H9 (cell line): ENCODE data around the gene TLCD3A. TPM values are rescaled to one million over a fixed set of nuclear protein-coding genes. Genes with fewer than 3 reads are reported as not detected.

ENCODE experiments used
- DNase-seq: peaks from one replicate; pipeline ENCODE4 v3.0.0-alpha.2; 2017
- H2AFZ ChIP-seq: one replicate; pipeline ENCODE4 v1.6.1; 2013; ENCODE audit warnings: mild to moderate bottlenecking, low read length, control low read depth, moderate library complexity
- H2AK5ac ChIP-seq: 2 replicates; pipeline ENCODE4 v1.6.1; 2013; ENCODE audit warnings: low read length, control low read depth, mixed read lengths; ENCODE audit not compliant: insufficient read length
- H2BK120ac ChIP-seq: one replicate; pipeline ENCODE4 v1.6.1; 2013; ENCODE audit warnings: low read depth, mild to moderate bottlenecking, low read length, control low read depth, inconsistent platforms; ENCODE audit not compliant: poor library complexity, severe bottlenecking
- H2BK12ac ChIP-seq: 2 replicates; pipeline ENCODE4 v1.6.1; 2013; ENCODE audit warnings: low read length, control low read depth, mixed read lengths, low read depth; ENCODE audit not compliant: insufficient read length
- H2BK15ac ChIP-seq: 2 replicates; pipeline ENCODE4 v1.6.1; 2013; ENCODE audit warnings: low read depth, low read length, control low read depth
- H2BK20ac ChIP-seq: one replicate; pipeline ENCODE4 v1.6.1; 2013; ENCODE audit warnings: low read depth, mild to moderate bottlenecking, low read length, control low read depth, inconsistent platforms; ENCODE audit not compliant: poor library complexity, severe bottlenecking
- H2BK5ac ChIP-seq: 2 replicates; pipeline ENCODE4 v1.6.1; 2013; ENCODE audit warnings: low read length, control low read depth, mixed read lengths; ENCODE audit not compliant: insufficient read length
- H3K14ac ChIP-seq: 2 replicates; pipeline ENCODE4 v1.6.1; 2013; ENCODE audit warnings: low read length, control low read depth; ENCODE audit not compliant: insufficient read depth
- H3K18ac ChIP-seq: 2 replicates; pipeline ENCODE4 v1.6.1; 2013; ENCODE audit warnings: low read depth, mild to moderate bottlenecking, mixed read lengths, low read length, control low read depth; ENCODE audit not compliant: insufficient read length
- H3K23ac ChIP-seq: 2 replicates; pipeline ENCODE4 v1.6.1; 2013; ENCODE audit warnings: low read length, control low read depth, mixed read lengths, low read depth; ENCODE audit not compliant: insufficient read length
- H3K23me2 ChIP-seq: 2 replicates; pipeline ENCODE4 v1.6.1; 2013; ENCODE audit warnings: low read depth, mild to moderate bottlenecking, mixed read lengths, low read length, control low read depth; ENCODE audit not compliant: insufficient read length, poor library complexity, severe bottlenecking
- H3K27ac ChIP-seq: 2 replicates; pipeline ENCODE4 v1.5.1; 2013; ENCODE audit warnings: low read length, control low read depth, mixed read lengths, low read depth; ENCODE audit not compliant: insufficient read length
- H3K27me3 ChIP-seq: 2 replicates; pipeline ENCODE4 v1.6.1; 2013; ENCODE audit warnings: low read length, control low read depth, inconsistent platforms; ENCODE audit not compliant: insufficient read depth
- H3K4ac ChIP-seq: 2 replicates; pipeline ENCODE4 v1.6.1; 2013; ENCODE audit warnings: low read depth, mild to moderate bottlenecking, control low read depth, inconsistent platforms, low read length, moderate library complexity
- H3K4me1 ChIP-seq: 2 replicates; pipeline ENCODE4 v1.6.1; 2013; ENCODE audit warnings: low read length, control low read depth, inconsistent platforms; ENCODE audit not compliant: insufficient read depth
- H3K4me2 ChIP-seq: 2 replicates; pipeline ENCODE4 v1.6.1; 2013; ENCODE audit warnings: low read length, control low read depth, mixed read lengths; ENCODE audit not compliant: insufficient read length, insufficient read depth
- H3K56ac ChIP-seq: 2 replicates; pipeline ENCODE4 v1.6.1; 2013; ENCODE audit warnings: low read depth, mild to moderate bottlenecking, mixed read lengths, low read length, control low read depth; ENCODE audit not compliant: insufficient read length
- H3K79me1 ChIP-seq: 2 replicates; pipeline ENCODE4 v1.6.1; 2013; ENCODE audit warnings: low read depth, mild to moderate bottlenecking, moderate library complexity, low read length, control low read depth, inconsistent platforms; ENCODE audit not compliant: insufficient read depth, poor library complexity, severe bottlenecking
- H3K79me2 ChIP-seq: 2 replicates; pipeline ENCODE4 v1.6.1; 2013; ENCODE audit warnings: low read length, control low read depth, inconsistent platforms; ENCODE audit not compliant: insufficient read depth
- H3K9ac ChIP-seq: 2 replicates; pipeline ENCODE4 v1.6.1; 2013; ENCODE audit warnings: low read length, control low read depth, mixed read lengths; ENCODE audit not compliant: insufficient read length; ENCODE audit errors: extremely low read depth
- H3K9me3 ChIP-seq: one replicate; pipeline ENCODE4 v1.6.1; 2013; ENCODE audit warnings: low read depth, low read length, inconsistent platforms; ENCODE audit not compliant: control insufficient read depth
- H3T11ph ChIP-seq: one replicate; pipeline ENCODE4 v1.6.1; 2013; ENCODE audit warnings: mild to moderate bottlenecking, low read length, control low read depth, inconsistent platforms
- H4K20me1 ChIP-seq: one replicate; pipeline ENCODE4 v1.6.1; 2013; ENCODE audit not compliant: control insufficient read depth, insufficient read length, insufficient read depth
- H4K5ac ChIP-seq: 2 replicates; pipeline ENCODE4 v1.6.1; 2013; ENCODE audit warnings: low read depth, mild to moderate bottlenecking, mixed read lengths, low read length, control low read depth; ENCODE audit not compliant: insufficient read length
- H4K8ac ChIP-seq: replicated peaks from 2 replicates; pipeline ENCODE4 v1.6.1; 2013; ENCODE audit warnings: low read length, control low read depth, mixed read lengths, low read depth; ENCODE audit not compliant: insufficient read length
- H4K91ac ChIP-seq: 2 replicates; pipeline ENCODE4 v1.6.1; 2013; ENCODE audit warnings: low read depth, mild to moderate bottlenecking, moderate library complexity, mixed read lengths, low read length, control low read depth; ENCODE audit not compliant: insufficient read length
- H3K27ac Mint-ChIP-seq, 3 experiments: 2 replicates in 2 of 3; 3 replicates in 1 of 3; pipeline ENCODE4 v1.8.0; 2020 to 2021; ENCODE audit warnings: mixed read lengths in 3 of 3, mild to moderate bottlenecking in 1 of 3, moderate library complexity in 1 of 3
- H3K27me3 Mint-ChIP-seq: 2 replicates; pipeline ENCODE4 v1.8.0; 2021; ENCODE audit warnings: low read depth, mild to moderate bottlenecking, moderate library complexity, mixed read lengths
- H3K36me3 Mint-ChIP-seq, 3 experiments: 2 replicates in 2 of 3; 3 replicates in 1 of 3; pipeline ENCODE4 v1.8.0; 2020 to 2021; ENCODE audit warnings: low read depth in 3 of 3, mixed read lengths in 3 of 3; ENCODE audit not compliant: insufficient read depth in 1 of 3
- H3K4me1 Mint-ChIP-seq, 2 experiments: 2 replicates each; pipeline ENCODE4 v1.8.0; 2020; ENCODE audit warnings: mixed read lengths in 2 of 2
- H3K4me3 Mint-ChIP-seq, 2 experiments: 2 replicates in 1 of 2; 3 replicates in 1 of 2; pipeline ENCODE4 v1.8.0; 2020 to 2021; ENCODE audit warnings: mild to moderate bottlenecking in 2 of 2, mixed read lengths in 2 of 2, moderate library complexity in 1 of 2
- H3K9me3 Mint-ChIP-seq, 2 experiments: 2 replicates in 1 of 2; 3 replicates in 1 of 2; pipeline ENCODE4 v1.8.0; 2020; ENCODE audit warnings: mild to moderate bottlenecking in 2 of 2, mixed read lengths in 2 of 2, moderate library complexity in 1 of 2
- WGBS: extraction: QIAGEN DNeasy Blood & Tissue Kit; methylation state at CpG from one replicate; pipeline ENCODE4 v1.1.7; 2013; ENCODE audit warnings: missing lambda C conversion rate, low lambda C conversion rate, mixed read lengths; ENCODE audit not compliant: insufficient read length; ENCODE audit errors: extremely low coverage; 5-methylcytosine and 5-hydroxymethylcytosine counted together
- total RNA-seq: library from RNA; stranded (reverse); gene quantifications from 2 replicates; pipeline ENCODE4 v1.2.1, GENCODE V29; 2021
- TF ChIP-seq, protein P1 (sequence below): fragments of 200-600 bp; sonication (generic); conservative IDR thresholded peaks from 3 replicates; pipeline ENCODE4 v1.8.0; 2021; ENCODE audit warnings: antibody characterized with exemption, mild to moderate bottlenecking

Gene TLCD3A
- total RNA-seq, 1 experiment from 2014 or later: 29.6 TPM

DNA sequence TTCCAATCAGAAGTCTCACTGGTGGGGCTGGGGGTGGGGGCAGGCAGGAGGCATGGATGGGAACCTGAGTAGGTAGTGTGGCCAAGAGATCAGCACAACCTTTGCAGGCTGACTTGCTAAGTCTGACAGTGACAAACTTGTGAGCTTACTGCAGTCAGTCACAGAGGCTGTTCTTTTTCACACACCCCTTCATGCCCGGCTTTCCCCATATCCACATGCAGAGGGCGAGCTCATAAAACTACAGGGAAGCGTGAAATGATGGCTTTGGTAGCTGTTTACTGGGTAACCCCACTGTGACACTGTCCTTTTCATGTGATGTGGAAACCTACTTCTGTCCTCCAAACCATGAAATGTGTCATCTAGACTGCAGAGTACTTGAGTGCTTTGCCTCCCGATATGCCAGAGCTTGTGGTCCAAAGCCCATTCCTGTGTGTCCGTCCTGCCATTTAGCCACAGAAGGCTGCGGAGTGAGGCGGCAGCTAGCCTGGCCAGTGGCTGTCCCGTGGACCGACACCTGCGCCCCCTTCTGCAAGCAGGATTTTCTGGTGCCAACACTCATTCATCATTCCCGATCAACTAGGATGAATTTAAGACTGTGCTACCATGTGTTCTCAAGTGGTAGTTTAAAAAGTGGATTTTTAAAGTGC lies 9.9 kb downstream of the TLCD3A start:
- Histone ChIP-seq H2AK5ac (no peak overlapping the region), H3K4me2 (no peak overlapping the region), H4K20me1 (peaks cover 3% of the 10 kb centered on the region), H3K56ac (no peak overlapping the region), H3K79me2 (no peaks in the 10 kb centered on the region), H4K5ac (no peak overlapping the region), H3K23me2 (no peaks in the 10 kb centered on the region), H2BK15ac (no peak overlapping the region), H3K4ac (no peak overlapping the region), H3K4me1 (no peaks in the 10 kb centered on the region), H3K23ac (no peak overlapping the region), H4K8ac (no peak overlapping the region), H2BK20ac (no peak overlapping the region), H3K27ac (no peak overlapping the region), H3K9me3 (no peaks in the 10 kb centered on the region), H3T11ph (no peak overlapping the region), H3K14ac (no peak overlapping the region), H3K79me1 (no peaks in the 10 kb centered on the region), H2BK120ac (no peak overlapping the region), H3K18ac (no peak overlapping the region), H3K27me3 (no peaks in the 10 kb centered on the region), H2BK12ac (no peak overlapping the region), H2AFZ (no peak overlapping the region), H2BK5ac (no peak overlapping the region), H3K9ac (no peak overlapping the region), H4K91ac (no peak overlapping the region)
- H3K36me3 Mint-ChIP-seq: peaks cover 49 to 94% (median 82%) of the 10 kb centered on the region in 3 experiments; a peak in 6 of 7 replicates
- H3K4me1 Mint-ChIP-seq: no peaks in the 10 kb centered on the region
- TF ChIP-seq, protein P1, sequence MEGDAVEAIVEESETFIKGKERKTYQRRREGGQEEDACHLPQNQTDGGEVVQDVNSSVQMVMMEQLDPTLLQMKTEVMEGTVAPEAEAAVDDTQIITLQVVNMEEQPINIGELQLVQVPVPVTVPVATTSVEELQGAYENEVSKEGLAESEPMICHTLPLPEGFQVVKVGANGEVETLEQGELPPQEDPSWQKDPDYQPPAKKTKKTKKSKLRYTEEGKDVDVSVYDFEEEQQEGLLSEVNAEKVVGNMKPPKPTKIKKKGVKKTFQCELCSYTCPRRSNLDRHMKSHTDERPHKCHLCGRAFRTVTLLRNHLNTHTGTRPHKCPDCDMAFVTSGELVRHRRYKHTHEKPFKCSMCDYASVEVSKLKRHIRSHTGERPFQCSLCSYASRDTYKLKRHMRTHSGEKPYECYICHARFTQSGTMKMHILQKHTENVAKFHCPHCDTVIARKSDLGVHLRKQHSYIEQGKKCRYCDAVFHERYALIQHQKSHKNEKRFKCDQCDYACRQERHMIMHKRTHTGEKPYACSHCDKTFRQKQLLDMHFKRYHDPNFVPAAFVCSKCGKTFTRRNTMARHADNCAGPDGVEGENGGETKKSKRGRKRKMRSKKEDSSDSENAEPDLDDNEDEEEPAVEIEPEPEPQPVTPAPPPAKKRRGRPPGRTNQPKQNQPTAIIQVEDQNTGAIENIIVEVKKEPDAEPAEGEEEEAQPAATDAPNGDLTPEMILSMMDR: no peak
- H3K4me3 Mint-ChIP-seq: peak overlapping the region in 1 of 2 experiments; percentile 25; a peak in 1 of 5 replicates
- H3K27ac Mint-ChIP-seq: no peak overlapping the region; a peak in 1 of 7 replicates
- no CpG with 5 or more reads among the region's 11 CpGs for WGBS
- H3K9me3 Mint-ChIP-seq: no peaks in the 10 kb centered on the region
- no peak for DNase-seq
- H3K27me3 Mint-ChIP-seq: no peaks in the 10 kb centered on the region; the same call in 1 of the 2 replicates
